H9 (cell line): ENCODE results near the gene ZNF366. TPM values are rescaled to one million over a fixed set of nuclear protein-coding genes. Genes with fewer than 3 reads are reported as not detected.

Experiments used
- DNase-seq: peaks from one replicate; pipeline ENCODE4 v3.0.0-alpha.2; 2017
- H2AFZ ChIP-seq: one replicate; pipeline ENCODE4 v1.6.1; 2013; ENCODE audit warnings: mild to moderate bottlenecking, low read length, control low read depth, moderate library complexity
- H2AK5ac ChIP-seq: 2 replicates; pipeline ENCODE4 v1.6.1; 2013; ENCODE audit warnings: low read length, control low read depth, mixed read lengths; ENCODE audit not compliant: insufficient read length
- H2BK120ac ChIP-seq: one replicate; pipeline ENCODE4 v1.6.1; 2013; ENCODE audit warnings: low read depth, mild to moderate bottlenecking, low read length, control low read depth, inconsistent platforms; ENCODE audit not compliant: poor library complexity, severe bottlenecking
- H2BK12ac ChIP-seq: 2 replicates; pipeline ENCODE4 v1.6.1; 2013; ENCODE audit warnings: low read length, control low read depth, mixed read lengths, low read depth; ENCODE audit not compliant: insufficient read length
- H2BK15ac ChIP-seq: 2 replicates; pipeline ENCODE4 v1.6.1; 2013; ENCODE audit warnings: low read depth, low read length, control low read depth
- H2BK20ac ChIP-seq: one replicate; pipeline ENCODE4 v1.6.1; 2013; ENCODE audit warnings: low read depth, mild to moderate bottlenecking, low read length, control low read depth, inconsistent platforms; ENCODE audit not compliant: poor library complexity, severe bottlenecking
- H2BK5ac ChIP-seq: 2 replicates; pipeline ENCODE4 v1.6.1; 2013; ENCODE audit warnings: low read length, control low read depth, mixed read lengths; ENCODE audit not compliant: insufficient read length
- H3K14ac ChIP-seq: 2 replicates; pipeline ENCODE4 v1.6.1; 2013; ENCODE audit warnings: low read length, control low read depth; ENCODE audit not compliant: insufficient read depth
- H3K18ac ChIP-seq: 2 replicates; pipeline ENCODE4 v1.6.1; 2013; ENCODE audit warnings: low read depth, mild to moderate bottlenecking, mixed read lengths, low read length, control low read depth; ENCODE audit not compliant: insufficient read length
- H3K23ac ChIP-seq: 2 replicates; pipeline ENCODE4 v1.6.1; 2013; ENCODE audit warnings: low read length, control low read depth, mixed read lengths, low read depth; ENCODE audit not compliant: insufficient read length
- H3K23me2 ChIP-seq: 2 replicates; pipeline ENCODE4 v1.6.1; 2013; ENCODE audit warnings: low read depth, mild to moderate bottlenecking, mixed read lengths, low read length, control low read depth; ENCODE audit not compliant: insufficient read length, poor library complexity, severe bottlenecking
- H3K27ac ChIP-seq: 2 replicates; pipeline ENCODE4 v1.5.1; 2013; ENCODE audit warnings: low read length, control low read depth, mixed read lengths, low read depth; ENCODE audit not compliant: insufficient read length
- H3K27me3 ChIP-seq: 2 replicates; pipeline ENCODE4 v1.6.1; 2013; ENCODE audit warnings: low read length, control low read depth, inconsistent platforms; ENCODE audit not compliant: insufficient read depth
- H3K4ac ChIP-seq: 2 replicates; pipeline ENCODE4 v1.6.1; 2013; ENCODE audit warnings: low read depth, mild to moderate bottlenecking, control low read depth, inconsistent platforms, low read length, moderate library complexity
- H3K4me1 ChIP-seq: 2 replicates; pipeline ENCODE4 v1.6.1; 2013; ENCODE audit warnings: low read length, control low read depth, inconsistent platforms; ENCODE audit not compliant: insufficient read depth
- H3K4me2 ChIP-seq: 2 replicates; pipeline ENCODE4 v1.6.1; 2013; ENCODE audit warnings: low read length, control low read depth, mixed read lengths; ENCODE audit not compliant: insufficient read length, insufficient read depth
- H3K56ac ChIP-seq: 2 replicates; pipeline ENCODE4 v1.6.1; 2013; ENCODE audit warnings: low read depth, mild to moderate bottlenecking, mixed read lengths, low read length, control low read depth; ENCODE audit not compliant: insufficient read length
- H3K79me1 ChIP-seq: 2 replicates; pipeline ENCODE4 v1.6.1; 2013; ENCODE audit warnings: low read depth, mild to moderate bottlenecking, moderate library complexity, low read length, control low read depth, inconsistent platforms; ENCODE audit not compliant: insufficient read depth, poor library complexity, severe bottlenecking
- H3K79me2 ChIP-seq: 2 replicates; pipeline ENCODE4 v1.6.1; 2013; ENCODE audit warnings: low read length, control low read depth, inconsistent platforms; ENCODE audit not compliant: insufficient read depth
- H3K9ac ChIP-seq: 2 replicates; pipeline ENCODE4 v1.6.1; 2013; ENCODE audit warnings: low read length, control low read depth, mixed read lengths; ENCODE audit not compliant: insufficient read length; ENCODE audit errors: extremely low read depth
- H3K9me3 ChIP-seq: one replicate; pipeline ENCODE4 v1.6.1; 2013; ENCODE audit warnings: low read depth, low read length, inconsistent platforms; ENCODE audit not compliant: control insufficient read depth
- H3T11ph ChIP-seq: one replicate; pipeline ENCODE4 v1.6.1; 2013; ENCODE audit warnings: mild to moderate bottlenecking, low read length, control low read depth, inconsistent platforms
- H4K20me1 ChIP-seq: one replicate; pipeline ENCODE4 v1.6.1; 2013; ENCODE audit not compliant: control insufficient read depth, insufficient read length, insufficient read depth
- H4K5ac ChIP-seq: 2 replicates; pipeline ENCODE4 v1.6.1; 2013; ENCODE audit warnings: low read depth, mild to moderate bottlenecking, mixed read lengths, low read length, control low read depth; ENCODE audit not compliant: insufficient read length
- H4K8ac ChIP-seq: replicated peaks from 2 replicates; pipeline ENCODE4 v1.6.1; 2013; ENCODE audit warnings: low read length, control low read depth, mixed read lengths, low read depth; ENCODE audit not compliant: insufficient read length
- H4K91ac ChIP-seq: 2 replicates; pipeline ENCODE4 v1.6.1; 2013; ENCODE audit warnings: low read depth, mild to moderate bottlenecking, moderate library complexity, mixed read lengths, low read length, control low read depth; ENCODE audit not compliant: insufficient read length
- H3K27ac Mint-ChIP-seq, 3 experiments: 2 replicates in 2 of 3; 3 replicates in 1 of 3; pipeline ENCODE4 v1.8.0; 2020 to 2021; ENCODE audit warnings: mixed read lengths in 3 of 3, mild to moderate bottlenecking in 1 of 3, moderate library complexity in 1 of 3
- H3K27me3 Mint-ChIP-seq: 2 replicates; pipeline ENCODE4 v1.8.0; 2021; ENCODE audit warnings: low read depth, mild to moderate bottlenecking, moderate library complexity, mixed read lengths
- H3K36me3 Mint-ChIP-seq, 3 experiments: 2 replicates in 2 of 3; 3 replicates in 1 of 3; pipeline ENCODE4 v1.8.0; 2020 to 2021; ENCODE audit warnings: low read depth in 3 of 3, mixed read lengths in 3 of 3; ENCODE audit not compliant: insufficient read depth in 1 of 3
- H3K4me1 Mint-ChIP-seq, 2 experiments: 2 replicates each; pipeline ENCODE4 v1.8.0; 2020; ENCODE audit warnings: mixed read lengths in 2 of 2
- H3K4me3 Mint-ChIP-seq, 2 experiments: 2 replicates in 1 of 2; 3 replicates in 1 of 2; pipeline ENCODE4 v1.8.0; 2020 to 2021; ENCODE audit warnings: mild to moderate bottlenecking in 2 of 2, mixed read lengths in 2 of 2, moderate library complexity in 1 of 2
- H3K9me3 Mint-ChIP-seq, 2 experiments: 2 replicates in 1 of 2; 3 replicates in 1 of 2; pipeline ENCODE4 v1.8.0; 2020; ENCODE audit warnings: mild to moderate bottlenecking in 2 of 2, mixed read lengths in 2 of 2, moderate library complexity in 1 of 2
- CTCF ChIP-seq: fragments of 200-600 bp; sonication (generic); conservative IDR thresholded peaks from 3 replicates; pipeline ENCODE4 v1.8.0; 2021; ENCODE audit warnings: antibody characterized with exemption, mild to moderate bottlenecking
- WGBS: extraction: QIAGEN DNeasy Blood & Tissue Kit; methylation state at CpG from one replicate; pipeline ENCODE4 v1.1.7; 2013; ENCODE audit warnings: missing lambda C conversion rate, low lambda C conversion rate, mixed read lengths; ENCODE audit not compliant: insufficient read length; ENCODE audit errors: extremely low coverage; 5-methylcytosine and 5-hydroxymethylcytosine counted together
- total RNA-seq: library from RNA; stranded (reverse); gene quantifications from 2 replicates; pipeline ENCODE4 v1.2.1, GENCODE V29; 2021

ZNF366 gene
- total RNA-seq, 1 experiment from 2014 or later = not detected

- Histone ChIP-seq H3K56ac (no peak overlapping the region), H3K18ac (no peak overlapping the region), H3K27ac (no peak overlapping the region), H2AK5ac (no peak overlapping the region), H3K79me1 (no peaks in the 10 kb centered on the region), H3K23me2 (no peaks in the 10 kb centered on the region), H2BK15ac (no peak overlapping the region), H4K5ac (no peak overlapping the region), H2BK12ac (no peak overlapping the region), H3K4me2 (no peak overlapping the region), H3K9ac (no peak overlapping the region), H2AFZ (no peak overlapping the region), H3K4me1 (0 out of 2 replicates have a peak, but pooled peaks cover 2% of the 10 kb centered on the region), H3T11ph (no peak overlapping the region), H3K23ac (no peak overlapping the region), H2BK5ac (no peak overlapping the region), H2BK20ac (no peak overlapping the region), H4K91ac (no peak overlapping the region), H3K9me3 (no peaks in the 10 kb centered on the region), H3K4ac (no peak overlapping the region), H3K14ac (no peak overlapping the region), H4K8ac (no peak overlapping the region), H3K27me3 (no peaks in the 10 kb centered on the region), H4K20me1 (no peaks in the 10 kb centered on the region), H3K79me2 (no peaks in the 10 kb centered on the region), H2BK120ac (no peak overlapping the region)
- H3K27me3 Mint-ChIP-seq = peaks cover 2% of the 10 kb centered on the region
- H3K9me3 Mint-ChIP-seq = no peaks in the 10 kb centered on the region
- no peak overlapping the region for H3K27ac Mint-ChIP-seq
- WGBS = no CpG with 5 or more reads among the region's 4 CpGs
- H3K36me3 Mint-ChIP-seq = no peaks in the 10 kb centered on the region
- peaks cover 13 to 17% of the 10 kb centered on the region in 2 experiments for H3K4me1 Mint-ChIP-seq
- TF ChIP-seq CTCF = no peak
- DNase-seq = no peak
- H3K4me3 Mint-ChIP-seq = no peak overlapping the region
These were observed 59.5 kb downstream of the ZNF366 start for GRCh38 chr5:72447751-72448150.
